Measurements from ENCODE around the gene CCDC146.
A peak's percentile ranks its signal among the peaks of the same experiment; 100 is the strongest.

Gene CCDC146

GRCh38 chr7:77295549-77295948, 173.1 kb downstream of the CCDC146 start:
- no peak for DNase-seq

DNA sequence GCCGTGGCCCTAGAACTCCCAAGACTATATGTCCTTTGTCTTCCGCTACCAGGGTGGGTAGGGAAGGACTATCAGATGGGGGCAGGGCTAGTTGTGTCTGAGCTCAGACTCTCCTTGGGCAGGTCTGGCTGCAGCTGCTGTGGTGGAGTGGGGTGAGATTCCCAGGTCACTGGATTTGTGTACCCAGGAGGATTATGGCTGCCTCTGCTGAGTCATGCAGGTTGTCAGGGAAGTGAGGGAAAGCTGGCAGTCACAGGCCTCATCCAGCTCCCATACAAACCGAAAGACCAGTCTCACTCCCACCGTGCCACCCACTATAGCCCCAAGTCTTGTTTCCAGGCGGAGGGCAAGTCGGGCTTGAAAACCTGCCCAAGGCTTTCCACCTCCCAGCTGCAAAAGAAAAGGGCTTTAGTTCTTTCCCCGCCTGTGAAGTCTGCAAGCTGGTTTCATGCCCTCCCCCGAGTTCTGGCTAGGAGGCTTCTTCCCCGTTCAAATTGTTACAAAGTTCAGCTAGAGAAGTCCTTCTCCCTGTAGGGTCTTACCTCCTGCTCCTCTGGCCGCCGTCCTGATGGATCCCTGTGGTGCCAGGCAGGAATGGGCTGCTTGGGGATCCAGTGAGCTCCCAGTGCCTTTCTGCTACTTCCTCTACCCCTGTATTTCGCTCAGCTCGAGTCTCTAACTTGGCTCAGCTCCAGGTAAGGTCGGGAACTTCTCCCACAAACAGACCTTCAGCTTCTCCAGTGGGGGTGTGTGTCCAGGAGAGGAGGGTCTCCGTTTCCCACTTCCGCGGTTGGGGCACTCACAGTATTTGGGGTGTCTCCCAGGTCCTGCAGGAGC, 184.0 kb downstream of the CCDC146 start:
- no peak for DNase-seq

GRCh38 chr7:77308792-77309191, 186.4 kb downstream of the CCDC146 start:
- no peak for DNase-seq

GRCh38 chr7:77309714-77310220, 187.4 kb downstream of the CCDC146 start:
- no peak for DNase-seq

- no peak for DNase-seq
Observed at GRCh38 chr7:77310982-77311381, 188.6 kb downstream of the CCDC146 start.

GRCh38 chr7:77313085-77313484, 190.7 kb downstream of the CCDC146 start:
- no peak for DNase-seq

- DNase-seq: no peak
Observed at GRCh38 chr7:77313876-77314480, 191.6 kb downstream of the CCDC146 start.

- DNase-seq: no peak
Observed at GRCh38 chr7:77315182-77315591, 192.8 kb downstream of the CCDC146 start.

DNA sequence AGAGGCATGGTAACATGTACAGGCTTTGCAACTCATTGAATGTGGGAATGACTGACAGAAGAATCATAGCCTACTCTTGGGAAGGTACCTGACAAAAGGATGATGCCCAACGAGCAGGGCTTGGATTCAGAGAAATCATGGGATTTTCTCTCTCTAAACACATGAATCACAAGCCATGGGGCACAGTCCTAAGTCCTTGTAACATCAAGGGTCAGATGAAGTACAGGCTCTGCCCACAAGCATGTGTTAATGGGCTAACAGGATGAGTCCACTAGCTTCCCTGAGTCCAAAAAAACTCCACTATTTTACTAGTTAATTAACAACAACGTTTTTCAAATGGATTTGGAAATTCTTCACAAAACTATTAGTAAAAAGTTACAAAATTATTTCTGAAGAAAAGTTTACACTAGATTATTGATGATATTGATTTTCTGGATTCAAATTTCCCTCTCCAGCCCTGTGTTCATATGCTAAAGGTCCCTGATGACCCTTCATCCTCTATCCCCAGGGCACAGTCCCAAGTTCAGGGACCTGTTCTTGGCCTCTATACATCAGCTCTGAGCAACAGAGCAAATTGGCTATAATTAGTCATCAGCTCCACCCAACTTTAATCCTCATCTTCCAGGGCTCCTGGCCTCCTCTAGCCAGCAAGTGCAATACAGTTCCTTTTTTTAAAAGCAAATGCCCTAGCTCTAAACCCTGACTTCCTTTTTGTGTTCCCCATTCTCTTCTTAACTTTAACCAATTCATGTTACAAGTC, 194.0 kb downstream of the CCDC146 start:
- DNase-seq: no peak

DNA sequence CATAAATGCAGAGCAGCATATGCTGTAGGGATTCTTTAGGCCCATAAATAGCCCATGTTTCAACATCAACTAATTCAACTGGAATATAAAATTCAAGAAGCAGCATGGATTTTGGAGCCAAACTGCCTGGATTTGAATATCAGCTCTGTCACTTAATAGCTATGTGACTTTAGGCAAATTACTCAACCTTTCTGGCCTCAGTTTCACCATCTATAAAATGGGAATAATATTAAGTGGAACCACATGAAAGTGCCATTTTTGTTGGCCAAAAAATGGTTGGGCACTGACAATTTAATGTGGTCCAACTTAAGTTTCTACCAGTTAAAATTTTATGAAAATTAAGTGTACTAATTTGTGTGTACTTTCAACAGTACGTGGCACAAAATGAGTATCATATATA, 195.6 kb downstream of the CCDC146 start:
- DNase-seq: no peak

DNA sequence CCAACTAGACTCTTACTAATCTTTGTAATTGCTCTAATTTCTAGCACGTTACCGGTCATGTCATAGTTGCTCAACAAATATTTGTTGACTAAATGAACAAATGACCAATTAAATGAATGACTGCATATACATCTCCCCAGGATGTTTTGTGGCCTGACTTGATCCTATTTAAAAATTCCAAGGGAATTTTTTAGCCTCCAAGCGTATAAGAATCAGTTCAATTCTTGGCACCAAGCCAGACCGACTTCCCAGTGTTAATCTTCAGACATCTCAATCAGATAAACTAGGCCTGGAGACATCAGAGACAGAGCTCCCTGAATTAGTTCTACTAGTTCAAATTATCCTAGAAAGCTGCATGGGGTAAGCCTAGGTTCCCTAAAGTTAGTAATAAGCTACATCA, 197.7 kb downstream of the CCDC146 start:
- DNase-seq: no peak

- no peak for DNase-seq
Observed at GRCh38 chr7:77320714-77321113, 198.3 kb downstream of the CCDC146 start.

GRCh38 chr7:77321300-77321699, 198.9 kb downstream of the CCDC146 start:
- DNase-seq: no peak

GRCh38 chr7:77326131-77326530, 203.7 kb downstream of the CCDC146 start:
- no peak for DNase-seq

DNA sequence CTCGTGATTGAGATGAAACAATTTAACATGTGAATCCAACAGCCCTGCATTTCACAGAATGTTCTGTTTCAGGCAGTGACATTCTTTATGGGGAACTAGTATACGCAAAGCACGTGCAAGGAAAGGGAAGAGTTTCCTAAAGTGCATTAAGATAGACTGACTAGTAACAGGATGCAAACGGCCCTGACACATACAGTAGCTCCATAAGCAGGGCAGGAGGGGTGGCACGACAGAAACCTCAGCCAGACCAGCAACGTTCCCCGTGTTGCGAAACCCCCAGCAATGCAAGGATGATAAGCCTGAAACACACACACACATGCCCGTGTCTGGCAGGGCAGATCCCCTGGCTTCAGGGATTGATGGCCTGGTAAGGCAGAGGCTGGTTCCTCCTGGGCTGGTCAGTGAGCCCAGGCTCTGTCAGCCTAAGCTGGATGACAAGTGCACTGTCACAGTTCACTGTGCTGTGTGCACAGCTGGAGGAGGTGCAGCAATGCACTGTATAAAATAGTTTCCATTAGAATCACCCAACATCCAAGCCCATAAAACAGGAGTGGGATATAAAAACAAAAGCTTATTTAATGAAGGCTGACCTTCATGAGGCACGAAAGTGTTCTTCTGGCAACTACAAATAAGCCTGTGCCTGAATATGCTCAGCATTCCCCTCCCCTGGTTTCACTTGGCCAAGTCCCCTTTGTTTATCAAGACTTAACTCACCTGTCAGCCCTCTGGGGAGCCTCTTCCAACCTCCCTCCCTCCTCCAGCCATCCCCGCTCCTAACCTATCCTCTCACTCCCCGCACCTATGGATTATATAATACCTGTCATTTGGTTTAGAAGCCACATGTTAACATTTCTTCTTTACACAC, 204.9 kb downstream of the CCDC146 start:
- DNase-seq: no peak

- no peak for DNase-seq
Observed at GRCh38 chr7:77327932-77328628, 205.7 kb downstream of the CCDC146 start.

GRCh38 chr7:77328669-77329068, 206.3 kb downstream of the CCDC146 start:
- DNase-seq: no peak

GRCh38 chr7:77329466-77330168, 207.2 kb downstream of the CCDC146 start:
- no peak for DNase-seq

DNA sequence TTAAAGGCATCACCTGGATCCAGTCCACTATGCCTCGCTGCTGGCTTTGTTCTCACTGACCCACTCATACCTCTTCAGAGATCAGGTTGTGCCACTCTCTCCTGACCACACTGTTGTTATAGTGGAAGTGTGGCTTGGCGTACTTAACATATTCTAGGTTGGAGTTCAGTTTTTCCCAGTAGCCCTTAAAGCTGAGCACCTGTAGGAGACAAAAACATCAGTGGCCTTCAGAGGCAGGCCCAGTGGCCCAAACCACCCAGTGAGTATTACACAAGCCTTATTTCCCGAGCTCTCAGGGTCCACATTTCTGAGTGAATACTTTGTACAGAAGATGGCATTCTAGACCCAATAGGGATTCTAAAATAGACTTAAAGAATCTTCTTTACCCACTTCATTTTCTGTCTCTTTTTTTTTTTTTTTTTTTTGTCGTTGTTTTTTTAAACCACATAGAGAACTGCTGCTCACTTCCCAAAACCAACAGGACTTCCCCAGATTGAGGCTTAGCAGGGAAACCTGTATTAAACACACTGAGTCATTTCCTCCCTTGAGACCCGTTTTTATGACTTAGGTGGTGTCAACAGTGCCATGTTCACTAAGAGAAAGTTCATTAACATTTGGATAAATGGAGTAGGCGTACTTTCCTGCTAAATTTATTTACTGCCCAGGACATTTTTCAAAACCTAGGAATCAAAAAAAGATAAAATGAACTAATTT, 207.9 kb downstream of the CCDC146 start:
- DNase-seq: no peak

DNA sequence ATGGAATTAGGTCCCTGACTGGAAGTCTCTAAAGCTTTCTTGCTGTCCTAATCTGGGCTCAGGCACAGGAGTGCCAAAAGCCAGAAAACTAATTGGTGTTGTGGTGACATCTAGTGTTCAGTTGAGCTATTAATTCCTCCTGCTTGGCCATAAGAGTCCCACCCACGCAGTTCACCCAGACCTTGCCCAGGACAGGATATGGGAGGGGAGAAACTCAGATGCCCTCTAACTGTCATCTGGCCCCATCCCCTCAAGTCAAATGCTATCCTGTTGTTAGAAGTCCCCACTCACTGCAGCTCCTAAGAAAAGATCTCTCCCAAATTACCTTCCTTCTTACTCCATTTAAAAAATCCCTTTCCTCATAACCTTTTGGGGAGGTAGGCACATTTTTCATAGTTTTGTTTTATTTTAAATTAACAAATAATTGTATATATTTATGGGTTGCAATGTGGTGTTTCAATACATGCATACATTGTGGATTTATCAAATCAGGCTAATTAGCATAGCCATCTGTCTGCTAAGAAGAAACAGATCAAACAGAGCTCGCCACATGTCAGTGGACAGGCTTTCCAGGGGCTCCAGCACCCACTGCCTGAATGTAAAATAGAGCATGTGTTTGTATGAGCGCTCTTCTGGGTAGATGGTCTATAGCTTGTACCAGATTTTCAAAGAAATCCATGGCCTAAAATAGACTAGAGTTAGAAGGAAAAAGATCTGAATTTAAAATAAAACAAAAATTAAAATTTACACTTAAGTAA, 209.7 kb downstream of the CCDC146 start:
- peak; percentile 26 for DNase-seq
